Stimulated activated CD4-positive, alpha-beta T cell treated with anti-CD3 and anti-CD28 coated beads, Interleukin-2, amount 100 ng/mL, for 24 hours (primary cell): ENCODE results near the gene UBAC2.
"Not testable (repeated sequence)": the region's sequence is repeated elsewhere in the genome, so short reads cannot be mapped to it uniquely, and the experiment has no call there.

Source experiments
- DNase-seq, 2 donors: peaks; one replicate each; pipeline ENCODE4 v3.0.0-alpha.2; 2020

The UBAC2 gene

DNA sequence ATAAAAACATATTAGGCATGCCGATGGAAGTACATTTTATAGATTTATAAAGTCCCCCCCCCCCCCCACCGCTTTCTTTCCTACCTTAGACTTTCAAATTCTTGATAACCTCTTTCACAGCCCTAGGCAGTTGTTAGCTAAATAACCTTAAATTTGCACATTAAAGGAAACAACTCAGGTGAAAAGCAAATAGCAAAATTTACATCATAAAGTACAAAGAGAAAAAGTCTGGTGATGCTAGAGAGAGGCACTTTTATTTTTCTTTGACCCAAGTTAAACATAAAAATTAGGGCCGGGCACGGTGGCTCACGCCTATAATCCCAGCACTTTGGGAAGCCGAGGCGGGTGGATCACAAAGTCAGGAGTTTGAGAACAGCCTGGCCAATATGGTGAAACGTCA lies 15.0 kb upstream of the UBAC2 start:
- DNase-seq = no peak

DNA sequence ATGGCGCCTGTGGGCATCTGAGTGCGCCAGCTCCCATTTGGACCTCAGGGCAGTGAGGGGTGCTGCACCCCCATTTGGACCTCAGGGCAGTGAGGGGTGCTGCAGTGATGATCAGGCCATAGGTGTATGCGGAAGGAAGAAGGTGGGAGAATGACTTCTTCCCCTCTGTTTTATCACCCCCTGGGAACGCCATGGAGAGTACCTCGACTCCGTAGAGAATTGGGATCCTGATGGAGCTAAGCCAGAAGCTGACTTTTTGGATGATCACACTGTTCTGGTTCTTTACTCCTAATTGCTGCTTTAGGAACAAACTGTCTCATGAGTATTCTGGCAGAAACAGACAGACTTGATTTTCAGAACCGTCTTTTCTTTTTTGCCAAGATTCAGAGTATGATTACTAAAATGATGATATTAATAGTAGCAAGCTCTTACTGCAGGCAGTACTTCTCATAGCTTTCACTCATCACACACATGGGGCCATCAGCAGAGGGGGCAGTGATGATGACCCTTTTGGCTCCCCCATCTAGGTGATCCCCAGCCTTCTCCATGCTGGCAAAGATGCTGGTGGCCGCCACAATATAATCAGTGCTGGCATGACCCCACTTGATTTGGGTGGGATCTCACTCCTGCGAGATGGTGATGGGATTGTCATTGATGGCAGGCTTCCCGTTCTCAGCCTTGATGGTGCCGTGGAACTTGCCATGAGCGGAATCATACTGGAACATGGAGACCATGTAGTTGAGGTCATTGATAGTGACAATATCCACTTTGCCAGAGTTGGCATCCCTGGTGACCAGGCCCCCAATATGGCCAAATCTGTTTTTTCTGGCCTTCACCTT lies 10.3 kb upstream of the UBAC2 start:
- DNase-seq = no peak

GRCh38 chr13:99191336-99191899 lies 9.2 kb upstream of the UBAC2 start:
- no peak for DNase-seq

DNA sequence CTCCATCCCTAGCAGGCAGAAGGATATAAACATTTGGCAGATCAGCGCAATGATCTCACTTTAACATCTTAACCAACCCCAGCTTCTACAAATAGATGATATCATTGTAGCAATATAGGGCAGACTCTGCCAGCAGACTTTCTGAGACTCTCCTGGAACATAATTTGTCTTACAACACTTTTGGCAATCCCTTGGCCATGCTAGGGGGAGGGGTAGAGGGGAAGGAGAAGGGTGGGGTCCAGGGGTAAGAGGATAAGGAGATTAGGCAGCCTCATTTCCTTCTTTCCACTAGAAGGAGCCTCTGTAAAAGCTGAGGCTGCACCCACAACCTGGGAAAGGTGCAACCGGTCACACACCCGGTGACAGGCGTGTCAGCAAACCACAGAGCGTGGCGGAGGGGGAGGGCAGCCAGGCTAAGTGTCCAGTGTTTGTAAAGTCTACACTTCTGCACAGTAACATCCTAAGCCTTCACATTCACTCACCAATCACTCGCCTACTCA lies 8.7 kb upstream of the UBAC2 start:
- no peak for DNase-seq

- no peak for DNase-seq
Measured at GRCh38 chr13:99192480-99192879, 8.2 kb upstream of the UBAC2 start.

DNA sequence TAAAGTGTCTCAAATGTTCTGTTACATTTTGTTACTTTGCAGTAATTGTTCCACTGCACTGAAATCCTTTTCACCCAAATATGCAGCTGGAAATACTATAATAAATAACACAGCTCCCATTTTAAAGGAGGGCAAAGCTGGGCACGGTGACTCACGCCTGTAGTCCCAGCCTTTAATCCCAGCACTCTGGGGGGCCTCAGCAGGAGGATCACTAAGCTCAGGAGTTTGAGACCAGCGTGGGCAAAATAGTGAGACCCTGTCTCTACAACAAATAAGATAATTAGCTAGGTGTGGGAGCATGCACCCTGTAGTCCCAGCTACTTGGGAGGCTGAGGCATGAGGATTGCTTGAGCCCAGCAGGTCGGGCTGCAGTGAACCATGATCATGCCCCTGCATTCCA lies 7.5 kb upstream of the UBAC2 start:
- DNase-seq = no peak

DNA sequence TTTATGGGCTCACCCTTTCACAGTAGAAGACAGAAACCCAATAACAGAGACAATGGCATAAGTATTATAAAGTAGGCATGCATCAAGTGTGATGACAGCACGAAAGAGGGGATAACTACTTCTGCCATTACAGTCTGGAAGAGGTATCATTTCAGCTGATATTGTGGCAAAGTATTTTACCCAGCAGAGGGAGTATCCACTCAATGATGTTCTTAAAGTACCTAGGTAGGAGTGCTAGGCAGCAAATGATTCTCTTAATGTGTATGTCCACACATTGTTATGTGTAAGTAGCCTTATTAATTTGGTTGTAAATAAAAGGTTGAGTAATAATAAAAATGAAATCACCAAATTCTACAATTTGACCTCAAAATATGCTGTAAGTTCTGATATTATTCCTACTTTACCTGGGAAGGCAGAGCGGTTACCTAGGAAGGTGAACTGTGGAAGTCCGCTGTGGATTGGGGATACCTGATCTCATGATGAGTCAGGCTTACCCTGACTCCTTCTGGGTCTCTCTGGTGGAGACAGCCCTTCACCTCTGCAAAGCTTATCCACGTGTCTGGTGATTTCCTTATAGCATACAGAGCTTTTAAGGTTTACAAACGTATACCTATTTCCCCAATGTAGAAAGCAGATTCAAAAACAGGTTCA lies 4.1 kb upstream of the UBAC2 start:
- no peak for DNase-seq

DNA sequence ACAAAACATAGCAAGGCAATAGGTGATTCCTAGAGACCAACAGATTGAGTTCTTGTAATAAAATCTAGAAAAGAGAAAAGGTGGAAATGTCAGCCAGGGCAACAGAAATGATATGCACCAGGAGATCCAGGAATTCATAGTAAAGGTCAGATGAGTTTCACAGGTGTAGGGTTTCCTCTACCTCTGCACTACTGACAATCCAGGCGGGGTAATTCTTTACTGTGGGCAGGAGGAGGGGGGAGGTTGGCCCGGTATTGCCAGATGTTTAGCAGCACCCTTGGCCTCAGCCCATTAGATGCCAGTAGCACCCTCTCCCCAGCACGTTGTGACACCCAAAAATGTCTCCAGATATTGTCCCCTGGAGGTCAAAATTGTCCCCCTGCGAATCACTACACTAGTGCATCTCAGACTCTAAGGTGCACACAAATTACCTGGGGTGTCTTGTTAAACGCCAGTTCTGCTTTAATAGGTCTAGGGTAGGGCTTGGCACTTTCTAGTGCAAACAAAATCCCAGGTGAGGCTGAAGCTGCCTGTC lies 3.5 kb upstream of the UBAC2 start:
- DNase-seq = peak in 1 of 2 donors; percentile 17

GRCh38 chr13:99199541-99200431 lies 868 bp upstream of the UBAC2 start:
- peak in 1 of 2 donors; percentile 39 for DNase-seq

DNA sequence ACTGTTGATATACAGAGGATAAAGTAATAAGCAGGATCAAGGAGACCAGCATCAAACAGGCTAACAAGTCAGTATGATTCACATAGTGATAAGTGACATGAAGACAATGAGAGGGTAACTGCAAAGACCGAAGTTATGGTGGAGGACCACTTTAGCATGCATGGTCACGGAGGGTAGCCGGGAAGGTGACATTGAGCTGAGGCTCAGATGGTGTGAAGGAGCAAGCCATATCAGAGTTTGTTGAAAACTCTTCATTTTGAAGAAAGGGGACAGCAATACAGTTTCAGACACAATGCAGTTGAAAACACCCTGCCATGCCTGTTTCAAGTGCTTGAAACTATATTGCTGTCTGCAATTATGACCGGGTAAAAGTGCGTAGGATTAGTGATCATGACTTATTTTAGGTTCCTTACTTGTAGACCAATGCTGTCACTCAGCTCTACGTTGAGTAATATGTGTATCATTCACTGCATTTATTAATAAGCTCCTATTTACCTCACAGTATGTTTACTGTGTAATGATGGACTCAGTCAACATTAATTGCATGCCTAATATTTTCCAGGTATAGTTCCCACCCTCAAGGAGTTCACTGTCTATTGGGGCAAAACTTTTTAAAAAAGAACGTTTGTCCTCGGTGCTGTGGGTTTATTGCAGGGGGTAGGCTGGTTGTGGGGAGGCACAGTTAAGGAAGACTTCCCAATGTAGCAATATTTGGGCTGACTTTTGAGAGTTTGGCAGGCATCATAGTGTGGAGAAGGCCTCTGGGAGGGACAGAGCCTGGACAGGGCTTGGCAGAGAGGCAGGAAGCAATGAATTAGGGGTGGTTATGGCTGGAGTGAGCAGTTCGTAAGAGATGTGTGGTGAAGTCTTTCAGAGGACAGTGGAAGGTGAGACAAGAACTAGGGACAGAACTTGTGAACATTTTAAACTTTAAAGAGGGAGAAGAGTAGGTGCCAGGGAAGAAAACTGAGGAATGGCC lies 3.2 kb downstream of the UBAC2 start:
- DNase-seq = peak in 1 of 2 donors; percentile 21

- DNase-seq = peak in 1 of 2 donors; percentile 14
Measured at GRCh38 chr13:99205621-99206220, 5.1 kb downstream of the UBAC2 start.

- no peak for DNase-seq
Measured at GRCh38 chr13:99206226-99206625, 5.6 kb downstream of the UBAC2 start.

DNA sequence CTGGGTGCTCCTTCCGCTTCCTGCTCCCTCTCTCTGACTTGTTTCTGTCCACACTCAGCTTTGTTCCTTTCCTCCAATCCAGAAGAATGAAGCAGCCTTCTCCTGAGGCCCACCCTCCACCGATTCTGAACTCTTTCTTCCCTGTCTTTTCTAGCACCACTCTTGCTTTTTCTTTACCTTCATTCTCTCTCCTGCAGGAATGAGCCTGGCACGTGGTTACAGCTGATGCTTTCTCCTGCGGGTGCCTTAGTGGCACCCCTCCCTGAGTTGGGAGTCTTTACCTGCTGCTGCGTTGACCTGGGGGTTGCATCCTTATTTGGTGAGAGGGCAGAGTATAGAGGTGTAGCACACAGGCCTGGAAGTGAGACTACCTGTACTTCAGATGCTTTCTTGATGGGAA lies 6.2 kb downstream of the UBAC2 start:
- peak in 1 of 2 donors; percentile 14 for DNase-seq

DNA sequence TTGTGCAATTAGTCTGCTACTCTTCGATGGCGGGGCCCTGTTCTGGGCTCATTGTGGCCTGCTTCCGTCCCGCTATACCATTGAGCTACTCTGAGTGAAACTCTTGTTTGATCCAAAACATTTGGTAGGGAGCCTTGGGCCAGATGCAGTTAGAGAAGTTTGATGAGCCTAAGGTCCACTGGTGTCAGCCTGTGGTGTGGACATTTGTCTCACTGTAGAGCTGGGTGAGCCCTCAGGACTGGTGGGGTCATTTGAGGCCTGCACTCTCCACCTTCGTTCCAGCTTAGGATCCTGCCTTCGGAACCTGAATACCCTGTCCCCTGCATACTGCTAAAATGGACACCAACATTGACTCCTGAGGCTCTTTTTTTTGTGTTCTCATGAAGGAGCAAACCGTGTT lies 6.9 kb downstream of the UBAC2 start:
- DNase-seq = no peak

GRCh38 chr13:99208185-99208584 lies 7.5 kb downstream of the UBAC2 start:
- no peak for DNase-seq

- DNase-seq = peak in 1 of 2 donors; percentile 16
Measured at GRCh38 chr13:99208845-99209527, 8.3 kb downstream of the UBAC2 start.

GRCh38 chr13:99210627-99211026 lies 10.0 kb downstream of the UBAC2 start:
- DNase-seq = not testable (repeated sequence)

DNA sequence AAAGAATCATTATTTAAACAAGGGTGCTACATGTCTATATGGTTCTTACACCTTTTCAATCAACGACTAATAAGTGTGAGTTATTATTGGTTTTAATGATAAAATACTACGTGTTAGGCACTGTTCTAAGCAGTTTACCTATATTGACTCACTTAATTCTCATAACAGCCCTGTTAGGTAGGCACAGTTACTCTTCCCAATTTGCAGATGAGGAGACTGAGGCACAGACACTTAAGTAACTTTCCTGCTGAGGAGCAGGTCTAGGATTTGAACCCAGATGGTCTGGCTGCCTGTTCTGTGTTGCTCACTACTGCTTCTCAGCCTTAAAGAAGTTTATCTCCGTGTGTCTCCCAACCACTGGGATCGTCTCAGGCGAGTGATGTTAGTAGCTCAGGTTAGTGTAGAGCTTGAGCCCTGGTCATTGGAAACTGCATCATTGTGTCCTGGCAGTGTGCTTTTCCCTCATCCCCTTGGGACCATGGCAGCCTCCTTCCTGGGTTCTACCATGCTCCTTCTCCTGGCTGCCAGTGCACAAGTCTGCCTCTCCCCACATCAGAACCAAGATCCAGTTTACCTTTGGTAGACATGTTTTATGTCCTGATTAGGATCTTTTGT lies 10.9 kb downstream of the UBAC2 start:
- DNase-seq = peak in 1 of 2 donors; percentile 15

- peak; percentile 65 to 66 for DNase-seq
Measured at GRCh38 chr13:99214232-99214631, 13.6 kb downstream of the UBAC2 start.

GRCh38 chr13:99214731-99215130 lies 14.1 kb downstream of the UBAC2 start:
- DNase-seq = peak in 1 of 2 donors; percentile 23
